Measurements from ENCODE around the gene NCK1. TPM values are rescaled to one million over a fixed set of nuclear protein-coding genes. Genes with fewer than 3 reads are reported as not detected.
"Not testable (repeated sequence)": the region's sequence is repeated elsewhere in the genome, so short reads cannot be mapped to it uniquely, and the experiment has no call there.

Gene NCK1
- total and polyA plus RNA-seq, 10 donors, result 12.5 to 54.7 (median 46.0) TPM

GRCh38 chr3:136982520-136983138, 120.6 kb downstream of the NCK1 start:
- intact Hi-C loops (cut with DNase I; ENCODE audit: low total_unique reads), result no loop called here
- Histone ChIP-seq H3K9me3 (no peaks in the 10 kb centered on the region), H3K4me3 (no peak overlapping the region), H3K4me1 (no peaks in the 10 kb centered on the region), H3K36me3 (no peaks in the 10 kb centered on the region), H3K27me3 (replicated peaks in 1 of 7) (no peaks in the 10 kb centered on the region), H3K27ac (no peak overlapping the region)
- no peak for TF ChIP-seq POLR2A (IDR thresholded peaks at IDR 0.05)
- no peak for TF ChIP-seq POLR2AphosphoS5 (IDR thresholded peaks at IDR 0.05)
- TF ChIP-seq CTCF (IDR thresholded peaks at IDR 0.05 in 8 of 11, conservative IDR thresholded peaks at IDR 0.05 in 3 of 11), result no peak
- no peak for DNase-seq
- WGBS, 5 donors, result 91 to 96% (median 94%) methylated on average over 3 to 4 of the region's 4 CpGs

GRCh38 chr3:136984837-136985236, 122.8 kb downstream of the NCK1 start:
- WGBS, 5 donors, result 61 to 77% (median 71%) methylated on average over 3 of the region's 3 CpGs
- H3K4me1 ChIP-seq, result no peaks in the 10 kb centered on the region
- no peak for DNase-seq
- no peak overlapping the region for H3K4me3 ChIP-seq
- no peak overlapping the region for H3K27ac ChIP-seq
- TF ChIP-seq POLR2AphosphoS5 (IDR thresholded peaks at IDR 0.05), result no peak
- TF ChIP-seq POLR2A (IDR thresholded peaks at IDR 0.05), result no peak
- no peak for TF ChIP-seq CTCF (IDR thresholded peaks at IDR 0.05 in 8 of 11, conservative IDR thresholded peaks at IDR 0.05 in 3 of 11)
- intact Hi-C loops (cut with DNase I; ENCODE audit: low total_unique reads), result no loop called here
- no peaks in the 10 kb centered on the region for H3K36me3 ChIP-seq
- no peaks in the 10 kb centered on the region for H3K9me3 ChIP-seq
- H3K27me3 ChIP-seq (replicated peaks in 1 of 7), result no peaks in the 10 kb centered on the region

- 94 to 97% (median 97%) methylated on average over 15 to 39 of the region's 39 CpGs for WGBS, 5 donors
- H3K27ac ChIP-seq; H3K27me3 ChIP-seq (replicated peaks in 1 of 7); H3K4me1 ChIP-seq; intact Hi-C loops (cut with DNase I; ENCODE audit: low total_unique reads); H3K4me3 ChIP-seq; DNase-seq; H3K9me3 ChIP-seq; H3K36me3 ChIP-seq: not testable (repeated sequence)
Measured at GRCh38 chr3:136987398-136987980, 125.5 kb downstream of the NCK1 start.

GRCh38 chr3:136988651-136989050, 126.6 kb downstream of the NCK1 start:
- H3K4me1 ChIP-seq, result no peaks in the 10 kb centered on the region
- H3K9me3 ChIP-seq, result no peaks in the 10 kb centered on the region
- no peak overlapping the region for H3K4me3 ChIP-seq
- H3K36me3 ChIP-seq, result no peaks in the 10 kb centered on the region
- H3K27me3 ChIP-seq (replicated peaks in 1 of 7), result no peaks in the 10 kb centered on the region
- no peak for TF ChIP-seq CTCF (IDR thresholded peaks at IDR 0.05 in 8 of 11, conservative IDR thresholded peaks at IDR 0.05 in 3 of 11)
- WGBS, 5 donors, result 88 to 96% (median 91%) methylated on average over 2 of the region's 2 CpGs
- intact Hi-C loops (cut with DNase I; ENCODE audit: low total_unique reads), result no loop called here
- DNase-seq, result no peak
- H3K27ac ChIP-seq, result no peak overlapping the region

Data from spleen (tissue), 11 donors.